Measurements from ENCODE around the gene SIMC1.

Gene SIMC1

DNA sequence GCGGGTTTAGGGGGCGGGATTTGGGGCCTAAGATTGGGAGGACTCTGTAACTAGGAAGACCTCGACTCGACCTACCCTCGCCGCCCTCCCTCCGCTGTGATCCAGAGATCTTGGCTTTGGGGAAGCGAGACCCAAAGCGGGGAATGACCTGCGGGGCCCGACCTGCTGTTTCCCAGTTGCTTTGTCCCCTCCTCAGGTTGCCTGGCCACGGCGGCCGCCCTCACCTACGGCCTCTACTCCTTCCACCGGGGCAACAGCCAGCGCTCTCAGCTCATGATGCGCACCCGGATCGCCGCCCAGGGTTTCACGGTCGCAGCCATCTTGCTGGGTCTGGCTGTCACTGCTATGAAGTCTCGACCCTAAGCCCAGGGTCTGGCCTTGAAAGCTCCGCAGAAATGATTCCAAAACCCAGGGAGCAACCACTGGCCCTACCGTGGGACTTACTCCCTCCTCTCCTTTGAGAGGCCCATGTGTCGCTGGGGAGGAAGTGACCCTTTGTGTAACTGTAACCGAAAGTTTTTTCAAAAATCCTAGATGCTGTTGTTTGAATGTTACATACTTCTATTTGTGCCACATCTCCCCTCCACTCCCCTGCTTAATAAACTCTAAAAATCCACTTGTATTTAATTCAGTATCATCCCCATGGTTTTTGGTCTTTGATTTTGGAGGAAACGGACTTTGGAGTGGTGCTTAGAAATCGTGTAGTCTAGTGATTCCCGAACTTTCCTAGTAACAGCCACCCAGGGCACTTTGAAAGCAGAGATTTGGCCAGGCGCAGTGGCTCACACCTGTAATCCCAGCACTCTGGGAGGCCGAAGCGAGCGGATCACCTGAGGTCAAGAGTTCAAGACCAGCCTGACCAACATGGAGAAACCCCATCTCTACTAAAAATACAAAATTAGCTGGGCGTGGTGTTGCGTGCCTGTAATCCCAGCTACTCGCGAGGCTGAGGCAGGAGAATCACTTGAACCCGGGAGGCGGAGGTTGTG lies 151.2 kb downstream of the SIMC1 start:
- DNase-seq = peak; percentile 38

DNA sequence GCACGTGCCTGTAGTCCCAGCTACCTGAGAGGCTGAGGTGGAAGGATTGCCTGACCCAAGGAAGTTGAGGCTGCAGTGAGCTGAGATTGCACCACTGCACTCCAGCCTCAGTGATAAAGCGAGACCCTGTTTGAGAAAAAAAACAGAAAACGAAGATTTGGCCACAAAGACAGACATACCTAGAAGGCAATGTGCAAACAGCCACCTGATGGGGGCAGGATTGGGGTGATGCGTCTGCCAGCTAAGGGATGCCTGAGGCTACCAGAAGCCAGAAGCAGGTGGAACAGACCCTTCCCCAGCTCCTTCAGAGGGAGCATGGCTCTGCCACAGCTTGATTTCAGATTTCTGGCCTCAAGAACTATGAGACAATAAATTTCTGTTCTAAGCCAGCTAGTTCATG lies 153.3 kb downstream of the SIMC1 start:
- DNase-seq = no peak

DNA sequence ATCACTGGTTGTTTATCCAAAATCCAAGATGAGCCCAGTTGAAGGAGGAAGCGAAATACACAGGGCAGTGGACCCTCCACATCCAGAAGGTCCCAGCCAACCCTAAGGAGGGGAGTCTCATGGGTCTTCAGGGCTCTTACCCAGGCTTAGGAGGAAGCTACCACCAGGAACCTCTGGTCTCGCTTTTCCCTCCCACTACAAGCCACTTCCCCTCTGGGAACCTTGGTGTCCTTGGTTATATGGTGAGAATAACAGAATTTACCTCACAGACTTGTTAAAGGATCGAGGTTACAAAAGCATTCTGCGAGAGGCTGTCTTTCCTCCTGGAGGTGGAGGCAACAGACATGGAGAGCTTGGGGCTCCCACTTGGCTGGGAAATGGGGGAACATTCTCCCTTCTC lies 153.8 kb downstream of the SIMC1 start:
- DNase-seq = no peak

DNA sequence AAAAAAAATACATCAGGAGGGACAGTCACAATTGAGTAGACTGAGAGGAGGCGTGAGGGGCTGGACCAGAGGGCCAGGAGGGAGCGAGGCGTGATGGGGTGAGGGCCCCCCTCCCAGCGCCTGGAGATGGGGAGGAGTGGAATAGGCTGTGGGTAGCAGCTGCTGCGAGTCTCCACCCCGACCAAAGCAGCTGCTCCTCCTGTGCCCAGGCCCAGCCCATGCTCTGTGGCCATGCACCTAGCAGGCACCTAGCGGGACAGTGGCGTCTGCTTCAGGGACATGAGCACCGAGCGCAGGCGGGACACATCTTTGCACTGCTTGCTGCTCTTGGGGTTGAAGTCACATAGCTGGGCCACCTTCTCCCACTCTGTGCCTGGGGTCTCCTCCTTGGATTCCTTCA lies 154.3 kb downstream of the SIMC1 start:
- DNase-seq = no peak

GRCh38 chr5:176394096-176394495 lies 155.9 kb downstream of the SIMC1 start:
- DNase-seq = no peak

DNA sequence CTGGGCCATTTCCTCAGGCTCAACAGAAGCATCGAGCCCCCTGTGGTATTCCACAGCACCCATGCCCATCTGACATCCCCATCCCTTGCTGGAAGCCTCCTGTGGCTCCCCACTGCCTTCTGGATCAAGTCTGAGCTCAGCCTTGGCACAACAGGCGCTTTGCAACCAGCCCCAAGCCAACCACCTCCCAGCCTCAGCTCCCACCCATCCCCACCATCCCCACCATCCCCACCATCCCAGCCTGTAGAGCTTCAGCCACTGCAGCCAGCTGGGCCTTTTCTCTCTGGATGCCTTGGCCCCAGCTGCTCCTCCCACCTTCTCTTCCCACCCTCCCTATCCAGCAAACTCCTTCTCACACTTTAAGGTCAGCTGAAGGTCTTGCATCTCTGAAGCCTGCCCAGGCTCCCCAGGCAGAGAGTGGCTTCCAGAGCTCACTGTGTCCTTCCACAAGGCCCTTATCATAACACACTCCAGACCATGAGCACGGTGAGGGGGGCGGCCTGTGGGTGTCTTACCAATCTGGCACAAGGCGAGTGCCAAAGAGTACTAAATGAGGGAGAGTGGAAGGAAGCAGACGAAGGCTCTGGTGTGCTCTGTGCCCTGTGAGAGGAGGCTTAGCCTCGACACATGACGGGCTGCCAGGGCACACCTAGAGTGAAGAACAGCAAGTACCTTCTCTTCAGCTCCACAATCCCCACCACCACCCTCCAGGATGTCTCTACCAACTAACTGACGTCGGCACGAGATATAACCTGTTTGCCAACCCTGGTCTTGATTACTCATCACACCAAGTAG lies 156.9 kb downstream of the SIMC1 start:
- DNase-seq = no peak

Measured in NCI-H774 (cell line).